ENCODE results near the gene PHLDB1. TPM values are rescaled to one million over a fixed set of nuclear protein-coding genes. Genes with fewer than 3 reads are reported as not detected.

Gene PHLDB1
- total RNA-seq, 4 donors from 2014 or later, result 92.6 to 276 (median 161) TPM

- 94 to 100% methylated on average over 1 to 5 of the region's 5 CpGs for WGBS, 2 donors (ENCODE audit: low coverage in 1 of 2)
- intact Hi-C loops (cut with DNase I; ENCODE audit: low total_unique reads), result no loop called here
- in situ Hi-C loops (cut with MboI; ENCODE audit: low pct_ligation_motif_present in 1 of 4, low pct_unique_long_range_greater_than_20kb in 1 of 4, low sequenced_read_pairs in 3 of 4), result no loop called here
Observed at GRCh38 chr11:118703563-118704106, 96.2 kb downstream of the PHLDB1 start.

GRCh38 chr11:118705111-118705741 lies 97.8 kb downstream of the PHLDB1 start:
- 20 to 46% methylated on average over 1 to 15 of the region's 15 CpGs for WGBS, 2 donors (ENCODE audit: low coverage in 1 of 2)

More at GRCh38 chr11:118703563-118704106, 96.2 kb downstream of the PHLDB1 start:
- peaks cover 0 to 8% (median 0%) of the 10 kb centered on the region in 4 donors for H3K4me1 ChIP-seq
- TF ChIP-seq POLR2A (IDR thresholded peaks at IDR 0.05), result no peak
- TF ChIP-seq CTCF (IDR thresholded peaks at IDR 0.05), result no peak
- TF ChIP-seq EP300 (IDR thresholded peaks at IDR 0.05; ENCODE audit: low read depth), result no peak
- TF ChIP-seq POLR2AphosphoS5 (IDR thresholded peaks at IDR 0.05), result no peak
- no peak overlapping the region for H3K4me3 ChIP-seq
- no peaks in the 10 kb centered on the region for H3K36me3 ChIP-seq
- no peak overlapping the region for H3K27ac ChIP-seq
- H3K27me3 ChIP-seq, result no peaks in the 10 kb centered on the region
- peak; percentile 34 for DNase-seq
- no peaks in the 10 kb centered on the region for H3K9me3 ChIP-seq

GRCh38 chr11:118705791-118706545 lies 98.6 kb downstream of the PHLDB1 start:
- no peak for DNase-seq
- in situ Hi-C loops (cut with MboI; ENCODE audit: low pct_ligation_motif_present in 1 of 4, low pct_unique_long_range_greater_than_20kb in 1 of 4, low sequenced_read_pairs in 3 of 4), result no loop called here
- 11 to 66% methylated on average over 1 to 12 of the region's 12 CpGs for WGBS, 2 donors (ENCODE audit: low coverage in 1 of 2)

More at GRCh38 chr11:118705111-118705741, 97.8 kb downstream of the PHLDB1 start:
- in situ Hi-C loops (cut with MboI; ENCODE audit: low pct_ligation_motif_present in 1 of 4, low pct_unique_long_range_greater_than_20kb in 1 of 4, low sequenced_read_pairs in 3 of 4), result no loop called here
- Histone ChIP-seq H3K4me3 (no peak overlapping the region), H3K9me3 (no peaks in the 10 kb centered on the region), H3K4me1 (peaks cover 0 to 8% (median 0%) of the 10 kb centered on the region in 4 donors), H3K36me3 (no peaks in the 10 kb centered on the region), H3K27me3 (no peaks in the 10 kb centered on the region), H3K27ac (no peak overlapping the region)
- TF ChIP-seq POLR2A (IDR thresholded peaks at IDR 0.05), result peak; percentile 44
- TF ChIP-seq POLR2AphosphoS5 (IDR thresholded peaks at IDR 0.05), result no peak
- peak; percentile 29 for DNase-seq
- intact Hi-C loops (cut with DNase I; ENCODE audit: low total_unique reads), result no loop called here

GRCh38 chr11:118706546-118706825 lies 99.1 kb downstream of the PHLDB1 start:
- 89% methylated on average over 7 of the region's 7 CpGs; no CpG with 5 or more reads in 1 of the 2 donors for whole genome bisulfite sequencing, 2 donors (ENCODE audit: low coverage in 1 of 2)

More at GRCh38 chr11:118705791-118706545, 98.6 kb downstream of the PHLDB1 start:
- Histone ChIP-seq H3K36me3 (no peaks in the 10 kb centered on the region), H3K27ac (no peak overlapping the region), H3K9me3 (no peaks in the 10 kb centered on the region), H3K27me3 (no peaks in the 10 kb centered on the region), H3K4me1 (peaks cover 0 to 8% (median 0%) of the 10 kb centered on the region in 4 donors), H3K4me3 (no peak overlapping the region)
- TF ChIP-seq POLR2AphosphoS5 (IDR thresholded peaks at IDR 0.05), result no peak
- TF ChIP-seq EP300 (IDR thresholded peaks at IDR 0.05; ENCODE audit: low read depth), result no peak
- TF ChIP-seq CTCF (IDR thresholded peaks at IDR 0.05), result no peak
- no peak for TF ChIP-seq POLR2A (IDR thresholded peaks at IDR 0.05)
- intact Hi-C loops (cut with DNase I; ENCODE audit: low total_unique reads), result no loop called here

More at GRCh38 chr11:118706546-118706825, 99.1 kb downstream of the PHLDB1 start:
- H3K27me3 ChIP-seq, result no peaks in the 10 kb centered on the region
- no peak for DNase-seq
- no peak overlapping the region for H3K27ac ChIP-seq
- in situ Hi-C loops (cut with MboI; ENCODE audit: low pct_ligation_motif_present in 1 of 4, low pct_unique_long_range_greater_than_20kb in 1 of 4, low sequenced_read_pairs in 3 of 4), result no loop called here
- H3K4me3 ChIP-seq, result no peak overlapping the region
- TF ChIP-seq CTCF (IDR thresholded peaks at IDR 0.05) (no peak), POLR2AphosphoS5 (IDR thresholded peaks at IDR 0.05) (no peak), EP300 (IDR thresholded peaks at IDR 0.05; ENCODE audit: low read depth) (no peak), POLR2A (IDR thresholded peaks at IDR 0.05) (no peak)
- no peaks in the 10 kb centered on the region for H3K9me3 ChIP-seq
- intact Hi-C loops (cut with DNase I; ENCODE audit: low total_unique reads), result no loop called here
- peaks cover 0 to 8% (median 0%) of the 10 kb centered on the region in 4 donors for H3K4me1 ChIP-seq
- H3K36me3 ChIP-seq, result no peaks in the 10 kb centered on the region

Small RNA genes within 50 kb of the gene (small RNA-seq; reads per million reads assigned to genes)
- gene RNU6-1157P, result 0 reads per million in 4 donors
- gene RNU6-376P, result 0 reads per million in 4 donors

Other genes with a start within 250 kb of the PHLDB1 start
- gene UBE4A, start 248.0 kb upstream of the PHLDB1 start, total RNA-seq, result 10 to 100 TPM; 42.3 to 54.3 (median 49.2) TPM
- gene ATP5MG, start 206.0 kb upstream of the PHLDB1 start, total RNA-seq, result 10 to 100 TPM in 3 of 4 donors, 1 to 10 TPM in 1; 3.8 to 74.2 (median 46.9) TPM
- gene KMT2A, start 171.1 kb upstream of the PHLDB1 start, total RNA-seq, result 100 to 1,000 TPM in 1 of 4 donors, 10 to 100 TPM in 3; 51.1 to 120 (median 75.5) TPM
- 10 to 100 TPM in 1 of 4 donors, 1 to 10 TPM in 1, not detected in 2; 2.2 to 17.9 TPM for gene TTC36, start 80.1 kb upstream of the PHLDB1 start, total RNA-seq
- 10 to 100 TPM in 2 of 4 donors, 1 to 10 TPM in 2; 1.5 to 37.0 (median 14.5) TPM for gene TMEM25, start 76.4 kb upstream of the PHLDB1 start, total RNA-seq
- gene IFT46, start 41.7 kb upstream of the PHLDB1 start, total RNA-seq, result 10 to 100 TPM in 3 of 4 donors, 1 to 10 TPM in 1; 4.8 to 20.2 (median 14.8) TPM
- gene ARCN1, start 35.2 kb upstream of the PHLDB1 start, total RNA-seq, result 10 to 100 TPM; 27.9 to 80.3 (median 61.0) TPM
- gene TREH, start 72.0 kb downstream of the PHLDB1 start, total RNA-seq, result 1 to 10 TPM in 2 of 4 donors, not detected in 2; 4.9 to 5.6 TPM
- gene DDX6, start 183.5 kb downstream of the PHLDB1 start, total RNA-seq, result 100 to 1,000 TPM in 2 of 4 donors, 10 to 100 TPM in 2; 56.1 to 117 (median 86.8) TPM

Data from transverse colon (tissue), 4 donors.